Daoy (cell line): Measurements from ENCODE around the gene HSDL2. TPM values are rescaled to one million over a fixed set of nuclear protein-coding genes. Genes with fewer than 3 reads are reported as not detected.

Experiments used
- DNase-seq: peaks from one replicate; pipeline ENCODE4 v3.0.0-alpha.2; 2015; ENCODE audit warnings: low read depth
- total RNA-seq: library from RNA; depleted of rRNA; stranded (reverse); fragments of >200 nt; shearing (Covaris generic); gene quantifications from 2 replicates; pipeline ENCODE4 v1.2.3, GENCODE V29; 2014

HSDL2 gene
- total RNA-seq, 1 experiment from 2014 or later = 55.0 TPM

- DNase-seq = no peak
Observed at GRCh38 chr9:112446526-112446925, 66.6 kb downstream of the HSDL2 start.

GRCh38 chr9:112447283-112447761 is 67.4 kb downstream of the HSDL2 start:
- DNase-seq = no peak

DNA sequence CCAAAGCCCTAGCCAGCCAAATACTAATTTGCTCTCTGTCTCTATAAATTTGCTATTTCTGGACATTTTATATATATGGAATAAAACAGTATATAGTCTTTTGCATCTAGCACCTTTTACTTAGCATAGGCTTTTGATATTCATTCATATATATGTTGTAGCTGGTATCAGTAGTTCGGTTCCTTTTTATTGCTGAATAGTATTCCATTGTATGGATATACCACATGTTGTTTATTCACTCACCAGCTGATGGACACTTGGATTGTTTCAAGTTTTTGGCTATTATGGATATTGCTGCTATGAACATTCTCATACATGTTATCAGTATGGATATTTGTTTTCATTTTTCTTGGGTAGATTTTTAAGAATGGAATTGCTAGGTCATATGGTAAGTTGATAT is 82.9 kb downstream of the HSDL2 start:
- DNase-seq = no peak

- DNase-seq = no peak
Observed at GRCh38 chr9:112465352-112465751, 85.4 kb downstream of the HSDL2 start.

DNA sequence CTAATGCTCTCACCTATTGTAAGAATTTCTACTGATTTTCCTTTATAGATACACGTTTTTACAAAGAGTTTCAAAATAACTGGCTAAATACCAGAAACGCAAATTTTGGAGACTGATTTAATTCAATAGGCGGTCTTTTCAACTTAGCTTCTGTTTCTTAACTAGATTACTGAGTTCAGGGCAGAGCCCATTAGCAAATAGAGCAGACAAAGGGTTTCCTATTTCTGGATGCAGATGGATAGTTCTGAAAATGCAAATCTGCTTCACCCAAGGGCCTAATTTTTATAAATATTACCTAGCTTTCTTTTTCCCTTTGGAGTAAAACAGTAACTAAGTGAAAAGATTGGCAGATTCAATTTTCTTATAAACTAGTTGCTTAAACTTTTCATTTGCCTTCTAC is 93.1 kb downstream of the HSDL2 start:
- DNase-seq = no peak

DNA sequence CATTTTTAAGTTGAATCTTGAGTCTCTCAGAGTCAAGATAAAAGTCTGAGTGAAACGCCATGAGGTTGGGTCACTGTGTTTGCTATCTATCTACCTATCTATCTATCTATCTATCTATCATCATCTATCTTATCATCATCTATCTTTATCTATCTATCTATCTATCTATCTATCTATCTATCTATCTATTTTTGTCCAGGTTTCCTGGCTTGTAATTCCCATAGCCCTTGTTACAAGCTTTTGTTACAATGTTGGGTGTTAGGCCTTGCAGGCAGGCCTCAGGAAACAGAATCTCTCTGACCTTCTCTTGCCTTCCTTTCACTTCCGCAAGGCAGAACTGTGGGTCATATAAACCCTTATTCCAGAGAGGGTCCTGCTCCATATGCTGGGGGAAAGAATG is 94.1 kb downstream of the HSDL2 start:
- no peak for DNase-seq

DNA sequence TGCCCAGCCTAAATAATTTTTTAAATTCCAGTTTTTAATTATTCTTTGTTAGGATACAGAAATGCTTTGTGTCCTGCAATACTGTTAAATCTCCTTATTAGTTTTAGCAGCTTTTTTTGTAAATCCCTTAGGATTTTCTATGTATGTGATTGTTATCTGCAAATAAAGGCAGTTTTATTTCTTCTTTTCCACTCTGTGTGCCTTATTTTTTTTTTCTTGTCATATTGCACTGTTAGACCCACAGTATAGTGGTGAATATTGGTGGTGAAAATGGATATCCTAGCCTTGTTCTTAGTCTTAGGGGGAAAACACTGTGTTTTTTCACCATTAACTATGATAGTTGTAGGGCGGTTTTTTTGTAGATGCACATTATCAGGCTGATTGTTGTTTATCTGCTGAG is 95.4 kb downstream of the HSDL2 start:
- no peak for DNase-seq

DNA sequence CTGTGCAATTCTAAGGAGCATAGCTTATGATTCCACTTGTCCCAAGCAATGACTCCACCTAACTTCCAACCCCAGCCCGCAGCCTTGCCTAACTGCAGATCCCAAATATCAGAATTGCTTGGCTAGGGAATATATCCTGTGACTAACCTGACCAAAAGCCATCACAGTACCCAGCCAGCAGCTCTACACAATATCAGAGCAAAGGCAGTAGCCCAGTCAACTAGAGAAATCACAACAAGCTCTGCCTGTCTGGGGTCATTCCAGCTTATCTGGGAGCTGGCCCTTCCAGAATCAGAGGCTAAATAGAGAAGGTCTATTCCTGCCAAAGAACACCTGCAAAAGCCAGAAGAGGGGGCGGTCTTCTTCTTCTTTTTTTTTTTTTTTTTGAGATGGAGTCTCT is 97.4 kb downstream of the HSDL2 start:
- no peak for DNase-seq

DNA sequence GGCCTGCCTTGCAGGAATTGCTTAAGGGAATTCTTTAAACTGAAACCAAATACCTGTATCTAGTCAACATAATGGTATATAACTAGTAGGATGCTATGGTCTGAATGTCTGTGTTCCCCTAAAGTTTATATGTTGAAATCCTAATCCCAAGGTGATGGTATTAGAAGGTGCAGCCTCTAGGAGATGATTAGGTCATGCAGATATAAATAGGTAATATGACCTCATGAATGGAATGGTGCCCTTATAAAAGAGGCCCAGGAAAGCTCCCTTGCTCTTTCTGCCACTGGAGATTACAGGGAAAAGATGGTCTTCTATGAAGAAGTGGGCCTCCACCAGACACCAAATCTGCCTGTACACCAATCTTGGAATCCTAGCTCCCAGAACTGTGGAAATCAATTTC is 99.3 kb downstream of the HSDL2 start:
- DNase-seq = no peak

DNA sequence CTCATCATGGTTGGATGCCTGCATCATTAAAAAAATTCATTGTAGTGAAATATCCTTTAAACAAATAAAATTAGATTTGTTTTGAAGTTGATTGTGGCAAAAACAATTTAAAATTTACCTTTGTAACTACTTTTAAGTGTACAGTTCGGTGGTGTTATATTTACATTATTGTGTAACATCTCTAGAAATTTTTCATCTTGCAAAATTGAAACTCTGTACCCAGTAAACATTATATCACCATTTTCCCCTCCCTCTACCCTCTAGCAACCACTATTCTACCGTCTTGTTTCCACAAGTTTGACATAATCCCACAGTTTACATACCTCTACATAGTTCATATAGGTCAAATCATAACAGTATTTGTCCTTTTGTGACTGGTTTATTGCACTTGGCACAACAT is 104.7 kb downstream of the HSDL2 start:
- no peak for DNase-seq

GRCh38 chr9:112485574-112485973 is 105.7 kb downstream of the HSDL2 start:
- DNase-seq = no peak

DNA sequence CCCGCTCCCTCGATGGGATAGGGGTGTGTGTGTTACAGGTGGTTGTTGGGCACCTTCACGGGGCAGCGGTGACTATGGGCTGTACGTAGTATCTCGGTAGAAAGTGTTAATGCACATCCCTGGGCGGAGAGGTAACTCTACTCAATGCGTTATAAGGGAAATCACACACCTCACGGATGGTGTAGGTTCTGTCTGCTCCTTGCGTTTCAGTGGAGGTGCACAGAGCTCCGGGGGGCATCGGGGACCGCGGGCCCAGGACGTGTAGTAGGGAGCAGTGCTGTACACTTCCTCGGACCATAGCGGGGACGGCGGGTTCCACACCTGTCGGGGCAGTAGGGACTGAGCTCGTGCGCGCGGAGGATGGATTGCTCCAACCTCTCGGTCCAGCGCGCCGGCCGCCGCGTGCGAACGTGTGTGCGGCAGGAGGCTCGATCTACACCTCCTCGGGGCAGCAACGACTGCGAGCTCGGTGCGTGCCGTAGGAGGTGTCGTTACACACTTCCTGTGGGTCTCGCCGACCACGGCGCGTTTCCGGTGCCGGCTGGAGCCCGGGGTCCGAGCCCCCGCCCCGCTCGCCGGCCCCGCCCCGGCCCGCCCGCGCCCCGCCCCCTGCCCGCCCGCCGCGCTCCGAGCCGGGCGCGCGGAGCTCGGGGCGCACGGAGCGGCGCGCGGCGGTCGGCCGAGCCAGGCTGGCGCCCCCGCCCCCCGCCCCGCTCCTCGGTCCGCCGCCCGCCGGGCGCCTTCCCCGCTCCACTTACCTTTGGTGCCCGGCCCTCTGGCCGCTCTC is 106.5 kb downstream of the HSDL2 start, which contains the start of gene KIAA1958:
Gene KIAA1958 (plus strand): TSS at position 607 of the 787 bp plus-strand sequence. CDS start 87,254 bp downstream, outside the sequence.
- DNase-seq = peak; percentile 95

- peak; percentile 72 for DNase-seq
Observed at GRCh38 chr9:112487008-112487798, 107.3 kb downstream of the HSDL2 start.

DNA sequence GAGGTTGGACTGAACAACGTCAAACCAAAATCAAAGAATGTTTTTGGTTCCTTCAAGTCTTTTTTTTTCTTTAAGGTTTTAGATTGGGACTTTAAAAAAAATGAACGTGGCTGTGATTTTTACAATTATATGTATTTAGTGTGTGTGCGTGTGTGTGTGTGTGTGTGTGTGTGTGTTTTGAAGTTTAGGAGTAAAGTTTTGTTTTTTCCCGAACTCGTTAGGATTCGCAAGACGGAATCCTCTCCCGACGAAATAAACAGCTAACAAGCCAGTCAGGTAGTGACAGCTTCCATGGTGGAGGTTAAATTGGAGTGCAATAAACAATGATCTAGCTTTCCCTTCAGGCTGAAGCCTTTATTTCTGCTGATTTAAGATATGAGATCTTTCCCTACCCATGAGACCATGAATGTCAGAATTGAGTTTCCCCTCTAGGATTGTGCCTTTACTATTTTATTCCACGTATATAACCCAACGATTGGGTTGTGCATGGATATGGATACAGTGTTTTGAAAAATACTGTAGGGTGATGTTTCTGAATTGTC is 108.0 kb downstream of the HSDL2 start:
- peak; percentile 11 for DNase-seq

GRCh38 chr9:112489039-112489546 is 109.2 kb downstream of the HSDL2 start:
- no peak for DNase-seq

DNA sequence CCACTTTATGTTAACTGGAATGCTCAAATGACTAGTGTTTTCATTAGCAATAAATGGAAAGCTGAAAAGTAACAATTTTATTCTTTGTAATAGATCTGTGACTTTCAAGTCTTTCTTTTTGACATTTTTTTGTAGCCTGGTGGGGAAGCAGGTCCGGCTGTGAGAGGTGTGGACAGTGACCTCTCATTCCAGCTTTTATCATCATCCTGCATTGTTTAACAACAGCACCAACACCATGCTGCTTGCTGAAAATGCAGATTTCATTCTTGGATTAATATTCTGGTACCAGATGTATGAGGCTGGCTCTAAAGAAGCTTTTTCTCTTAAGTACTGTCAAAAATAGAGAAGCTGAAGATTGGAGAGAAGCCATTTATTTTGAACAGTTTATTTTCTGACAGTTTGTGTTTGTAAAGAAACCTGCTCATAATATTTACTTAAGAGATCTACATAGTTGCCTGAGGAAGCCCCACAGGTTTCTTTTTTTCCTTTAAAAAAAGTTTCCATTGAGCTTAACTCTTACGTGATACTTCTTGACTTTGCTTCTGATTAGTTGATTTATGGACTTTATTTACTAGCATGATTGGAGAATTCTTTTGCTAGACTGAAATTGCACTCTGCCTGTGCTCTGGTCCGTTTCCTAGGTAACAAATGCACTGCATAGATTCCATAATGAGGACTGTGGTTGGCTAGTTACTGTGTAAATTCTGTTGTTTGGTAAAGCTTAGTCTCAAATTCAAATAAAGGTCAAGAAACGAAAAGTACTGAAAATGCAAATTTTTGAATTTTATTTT is 110.2 kb downstream of the HSDL2 start:
- DNase-seq = no peak

- DNase-seq = no peak
Observed at GRCh38 chr9:112493393-112494137, 113.7 kb downstream of the HSDL2 start.

DNA sequence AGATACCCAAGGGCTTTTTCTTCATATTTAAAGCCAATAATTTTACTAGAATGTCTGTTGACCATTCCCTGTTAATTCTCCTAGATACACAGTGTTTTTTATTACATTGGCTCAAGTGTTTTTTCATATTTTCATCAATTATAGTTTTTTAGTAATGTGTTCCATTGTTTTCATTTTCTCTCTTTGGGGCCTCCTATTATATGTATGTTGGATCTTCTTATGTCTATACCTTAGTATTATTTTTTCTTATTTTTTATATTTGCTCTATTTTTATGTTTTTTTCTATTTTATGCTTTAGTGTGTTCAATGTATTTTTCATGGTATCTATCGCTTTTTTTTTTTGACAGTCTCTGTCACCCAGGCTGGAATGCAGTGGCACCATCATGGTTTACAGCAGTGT is 114.2 kb downstream of the HSDL2 start:
- DNase-seq = no peak

- DNase-seq = no peak
Observed at GRCh38 chr9:112495614-112496013, 115.7 kb downstream of the HSDL2 start.

GRCh38 chr9:112496074-112496722 is 116.3 kb downstream of the HSDL2 start:
- no peak for DNase-seq
